Nephron progenitor cell (in vitro differentiated cells): ENCODE measurements around the gene SYNM.

ENCODE experiments used
- DNase-seq: peaks from one replicate; pipeline ENCODE4 v3.0.0; 2021
- H3K27ac Mint-ChIP-seq: 2 replicates; pipeline ENCODE4 v1.8.0; 2021; ENCODE audit warnings: mild to moderate bottlenecking, moderate library complexity, mixed read lengths
- H3K27me3 Mint-ChIP-seq: 2 replicates; pipeline ENCODE4 v1.8.0; 2021; ENCODE audit warnings: mild to moderate bottlenecking, low read depth, mixed read lengths; ENCODE audit not compliant: poor library complexity
- H3K36me3 Mint-ChIP-seq: 2 replicates; pipeline ENCODE4 v1.8.0; 2021; ENCODE audit warnings: low read depth, mixed read lengths
- H3K4me1 Mint-ChIP-seq: 2 replicates; pipeline ENCODE4 v1.8.0; 2021; ENCODE audit warnings: mixed read lengths
- H3K4me3 Mint-ChIP-seq: 2 replicates; pipeline ENCODE4 v1.8.0; 2021; ENCODE audit warnings: mild to moderate bottlenecking, moderate library complexity, mixed read lengths
- H3K9me3 Mint-ChIP-seq: 2 replicates; pipeline ENCODE4 v1.8.0; 2021; ENCODE audit warnings: mild to moderate bottlenecking, moderate library complexity, mixed read lengths
- TF ChIP-seq, protein P1 (sequence below): fragments of 200-600 bp; sonication (generic); IDR thresholded peaks from 2 replicates; pipeline ENCODE4 v1.5.0; 2021; ENCODE audit warnings: antibody characterized with exemption

Gene SYNM

DNA sequence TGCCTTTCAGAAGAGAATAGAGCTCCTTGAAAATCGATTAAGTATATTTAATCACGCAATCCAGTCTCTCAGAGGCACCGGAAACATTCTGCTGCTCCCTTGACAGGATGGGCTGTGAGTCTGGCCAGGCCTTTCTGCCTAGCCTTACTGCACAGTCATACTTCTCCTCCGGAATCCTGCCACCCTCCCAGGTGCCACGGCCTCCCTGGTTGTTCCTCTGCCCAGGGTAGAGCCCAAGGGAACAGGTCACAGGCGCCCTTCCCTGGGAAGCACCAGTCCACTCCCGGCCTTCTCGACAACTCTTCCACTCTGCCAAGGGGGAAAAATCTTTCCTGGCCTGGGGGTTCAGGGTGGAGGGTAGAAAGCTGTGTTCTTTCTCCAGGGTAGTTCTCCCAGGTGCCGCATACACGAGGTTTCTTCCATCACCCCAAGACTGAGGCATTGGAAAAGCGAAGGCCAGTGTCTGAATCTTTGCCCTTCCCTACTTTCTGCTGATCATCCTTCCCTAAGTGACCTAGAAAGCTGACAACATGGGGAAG, 17.4 kb upstream of the SYNM start:
- Mint-ChIP-seq H3K27me3 (peaks cover 21% of the 10 kb centered on the region), H3K36me3 (no peaks in the 10 kb centered on the region), H3K27ac (no peak overlapping the region), H3K4me1 (peaks cover 13% of the 10 kb centered on the region), H3K4me3 (no peak overlapping the region), H3K9me3 (peaks cover 20% of the 10 kb centered on the region)
- TF ChIP-seq, protein P1, sequence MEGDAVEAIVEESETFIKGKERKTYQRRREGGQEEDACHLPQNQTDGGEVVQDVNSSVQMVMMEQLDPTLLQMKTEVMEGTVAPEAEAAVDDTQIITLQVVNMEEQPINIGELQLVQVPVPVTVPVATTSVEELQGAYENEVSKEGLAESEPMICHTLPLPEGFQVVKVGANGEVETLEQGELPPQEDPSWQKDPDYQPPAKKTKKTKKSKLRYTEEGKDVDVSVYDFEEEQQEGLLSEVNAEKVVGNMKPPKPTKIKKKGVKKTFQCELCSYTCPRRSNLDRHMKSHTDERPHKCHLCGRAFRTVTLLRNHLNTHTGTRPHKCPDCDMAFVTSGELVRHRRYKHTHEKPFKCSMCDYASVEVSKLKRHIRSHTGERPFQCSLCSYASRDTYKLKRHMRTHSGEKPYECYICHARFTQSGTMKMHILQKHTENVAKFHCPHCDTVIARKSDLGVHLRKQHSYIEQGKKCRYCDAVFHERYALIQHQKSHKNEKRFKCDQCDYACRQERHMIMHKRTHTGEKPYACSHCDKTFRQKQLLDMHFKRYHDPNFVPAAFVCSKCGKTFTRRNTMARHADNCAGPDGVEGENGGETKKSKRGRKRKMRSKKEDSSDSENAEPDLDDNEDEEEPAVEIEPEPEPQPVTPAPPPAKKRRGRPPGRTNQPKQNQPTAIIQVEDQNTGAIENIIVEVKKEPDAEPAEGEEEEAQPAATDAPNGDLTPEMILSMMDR = no peak
- no peak for DNase-seq

DNA sequence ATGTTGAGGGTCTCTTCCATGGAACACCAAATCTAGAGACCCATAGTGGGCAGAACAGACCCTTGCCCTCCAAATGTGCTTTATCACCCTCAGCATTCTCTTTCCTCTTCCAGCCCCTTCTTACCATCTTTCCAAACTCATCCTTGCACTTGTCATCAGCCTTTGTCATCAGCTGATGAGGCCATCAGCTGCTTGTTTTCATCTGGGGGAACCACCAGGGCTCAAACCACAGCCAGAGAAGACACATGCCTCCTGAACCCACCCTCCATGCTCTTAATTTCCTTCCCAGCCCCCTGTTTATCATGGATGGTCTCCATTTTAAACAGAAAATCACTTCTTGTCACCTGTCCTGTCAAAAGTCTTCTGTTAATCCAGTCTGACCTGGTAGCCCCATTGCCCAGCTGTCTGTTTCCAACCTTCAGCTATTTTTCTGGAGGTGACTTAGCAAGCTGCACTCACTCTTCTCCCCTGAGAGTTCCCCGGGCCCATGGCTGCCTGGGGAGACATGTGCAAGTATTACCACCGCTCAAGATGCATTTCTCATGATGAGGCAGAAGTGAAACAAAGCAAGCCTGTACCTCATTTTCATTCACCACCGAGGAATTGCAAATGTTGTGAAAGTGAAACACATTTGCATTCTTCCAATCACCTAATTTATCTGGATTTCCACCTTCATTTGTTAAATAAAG, 14.7 kb upstream of the SYNM start:
- Mint-ChIP-seq H3K36me3 (no peaks in the 10 kb centered on the region), H3K27me3 (peaks cover 21% of the 10 kb centered on the region), H3K9me3 (peaks cover 4% of the 10 kb centered on the region), H3K4me3 (no peak overlapping the region), H3K27ac (no peak overlapping the region), H3K4me1 (peaks cover 14% of the 10 kb centered on the region)
- no peak for DNase-seq
- TF ChIP-seq, protein P1 = no peak

DNA sequence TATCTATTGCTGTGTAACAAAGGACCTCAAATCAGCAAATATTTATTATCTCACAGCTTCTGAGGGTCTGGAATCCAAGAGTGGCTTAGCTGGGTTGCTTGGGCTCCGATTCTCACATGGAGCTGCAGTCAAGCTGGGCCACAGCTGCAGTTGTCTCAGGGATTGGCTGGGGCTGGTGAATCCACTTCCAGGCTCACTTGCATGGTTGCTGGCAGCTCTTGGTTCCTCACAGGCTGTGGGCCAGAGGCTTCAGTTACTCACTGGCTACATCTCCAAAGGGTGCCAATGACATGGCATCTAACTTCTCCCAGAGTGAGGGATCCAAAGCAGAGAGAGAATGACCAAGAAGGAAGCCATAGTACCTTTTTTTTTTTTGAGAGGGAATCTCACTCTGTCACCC, 13.9 kb upstream of the SYNM start:
- no peak overlapping the region for H3K27ac Mint-ChIP-seq
- TF ChIP-seq, protein P1 = no peak
- H3K9me3 Mint-ChIP-seq = no peaks in the 10 kb centered on the region
- H3K36me3 Mint-ChIP-seq = no peaks in the 10 kb centered on the region
- peaks cover 18% of the 10 kb centered on the region for H3K27me3 Mint-ChIP-seq
- peaks cover 22% of the 10 kb centered on the region for H3K4me1 Mint-ChIP-seq
- DNase-seq = no peak
- H3K4me3 Mint-ChIP-seq = no peak overlapping the region

- no peak overlapping the region for H3K27ac Mint-ChIP-seq
- TF ChIP-seq, protein P1 = no peak
- H3K27me3 Mint-ChIP-seq = peaks cover 14% of the 10 kb centered on the region
- H3K4me3 Mint-ChIP-seq = no peak overlapping the region
- peaks cover 28% of the 10 kb centered on the region for H3K4me1 Mint-ChIP-seq
- no peak for DNase-seq
- no peaks in the 10 kb centered on the region for H3K36me3 Mint-ChIP-seq
- H3K9me3 Mint-ChIP-seq = no peaks in the 10 kb centered on the region
Measured at GRCh38 chr15:99092554-99093172, 12.2 kb upstream of the SYNM start.

DNA sequence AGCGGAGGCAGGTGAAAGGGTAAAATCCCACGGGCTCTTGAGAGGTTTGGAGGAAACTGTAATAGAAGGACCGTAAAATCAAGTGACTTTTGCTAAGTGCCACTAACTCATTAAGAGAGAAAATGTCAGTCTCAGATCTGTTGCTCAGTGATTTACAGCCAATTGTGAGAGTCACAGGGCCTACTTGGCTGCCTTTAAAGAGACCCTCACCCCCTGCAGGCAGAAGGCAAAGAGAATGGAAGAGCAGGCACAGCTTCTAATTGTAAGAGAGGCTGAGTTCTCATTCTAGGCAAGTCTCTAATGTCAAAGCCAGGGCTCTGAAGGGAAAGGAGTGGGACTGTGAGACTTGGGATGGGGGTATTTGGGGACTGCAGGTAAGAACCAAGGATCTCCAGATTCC, 9.3 kb upstream of the SYNM start:
- TF ChIP-seq, protein P1 = no peak
- Mint-ChIP-seq H3K9me3 (no peaks in the 10 kb centered on the region), H3K27me3 (peaks cover 27% of the 10 kb centered on the region), H3K27ac (no peak overlapping the region), H3K4me1 (peaks cover 28% of the 10 kb centered on the region), H3K36me3 (no peaks in the 10 kb centered on the region), H3K4me3 (no peak overlapping the region)
- DNase-seq = no peak
